ENCODE results near the gene SEZ6L. TPM values are rescaled to one million over a fixed set of nuclear protein-coding genes. Genes with fewer than 3 reads are reported as not detected.

SEZ6L gene
- total RNA-seq, 1 experiment from 2014 or later, result 0.13 TPM

GRCh38 chr22:26428515-26429457, 259.5 kb downstream of the SEZ6L start, which contains the start of gene ASPHD2:
TSS of gene ASPHD2 (plus strand) at chr22:26429260. CDS start at chr22:26433616, 4,356 bp downstream.
- Mint-ChIP-seq H3K4me3 (peak within 1 kb of the TSS; percentile 83 to 93), H3K27me3 (ENCODE audit: low read depth) (peaks cover 38% of the 10 kb centered on the region), H3K36me3 (ENCODE audit: insufficient read depth in 1 of 3, low read depth in 3 of 3) (peaks cover 0 to 3% (median 3%) of the 10 kb centered on the region in 3 experiments; a peak in 4 of 7 replicates), H3K27ac (peak within 1 kb of the TSS; percentile 19 to 80 (median 46); a peak in 5 of 7 replicates), H3K9me3 (peaks cover 0 to 3% of the 10 kb centered on the region in 2 experiments; a peak in 3 of 5 replicates), H3K4me1 (peaks cover 19 to 29% of the 10 kb centered on the region in 2 experiments)
- Histone ChIP-seq H3K9ac (ENCODE audit: extremely low read depth, insufficient read length, low read length) (peak within 1 kb of the TSS; percentile 32), H3K9me3 (ENCODE audit: control insufficient read depth, low read depth, low read length) (no peaks in the 10 kb centered on the region), H2AK5ac (ENCODE audit: insufficient read length, low read length) (no peak within 1 kb of the TSS), H2BK120ac (ENCODE audit: low read depth, low read length, poor library complexity, severe bottlenecking) (no peak within 1 kb of the TSS), H2BK12ac (ENCODE audit: insufficient read length, low read depth, low read length) (no peak within 1 kb of the TSS), H3K4me1 (ENCODE audit: insufficient read depth, low read length) (no peaks in the 10 kb centered on the region; the same call in 1 of the 2 replicates), H4K91ac (ENCODE audit: insufficient read length, low read depth, low read length) (no peak within 1 kb of the TSS), H3K79me2 (ENCODE audit: insufficient read depth, low read length) (no peaks in the 10 kb centered on the region; the same call in 1 of the 2 replicates), H2BK20ac (ENCODE audit: low read depth, low read length, poor library complexity, severe bottlenecking) (no peak within 1 kb of the TSS), H4K5ac (ENCODE audit: insufficient read length, low read depth, low read length) (no peak within 1 kb of the TSS), H3K18ac (ENCODE audit: insufficient read length, low read depth, low read length) (no peak within 1 kb of the TSS), H3K27ac (ENCODE audit: insufficient read length, low read depth, low read length) (no peak within 1 kb of the TSS), H3K4ac (ENCODE audit: low read depth, low read length) (no peak within 1 kb of the TSS), H4K20me1 (ENCODE audit: control insufficient read depth, insufficient read depth, insufficient read length) (no peaks in the 10 kb centered on the region), H3T11ph (ENCODE audit: low read length) (no peak within 1 kb of the TSS), H4K8ac (replicated peaks; ENCODE audit: insufficient read length, low read depth, low read length) (no peak within 1 kb of the TSS), H3K27me3 (ENCODE audit: insufficient read depth, low read length) (no peaks in the 10 kb centered on the region), H3K23ac (ENCODE audit: insufficient read length, low read depth, low read length) (no peak within 1 kb of the TSS), H3K23me2 (ENCODE audit: insufficient read length, low read depth, low read length, poor library complexity, severe bottlenecking) (peaks cover 11% of the 10 kb centered on the region), H3K79me1 (ENCODE audit: insufficient read depth, low read depth, low read length, poor library complexity, severe bottlenecking) (no peaks in the 10 kb centered on the region), H2BK5ac (ENCODE audit: insufficient read length, low read length) (no peak within 1 kb of the TSS), H3K14ac (ENCODE audit: insufficient read depth, low read length) (peak within 1 kb of the TSS; percentile 84), H2BK15ac (ENCODE audit: low read depth, low read length) (no peak within 1 kb of the TSS), H3K4me2 (ENCODE audit: insufficient read depth, insufficient read length, low read length) (peak within 1 kb of the TSS; percentile 82), H2AFZ (ENCODE audit: low read length) (peak within 1 kb of the TSS; percentile 25), H3K56ac (ENCODE audit: insufficient read length, low read depth, low read length) (no peak within 1 kb of the TSS)
- peak; percentile 84 for DNase-seq
- WGBS (ENCODE audit: extremely low coverage, insufficient read length, low lambda C conversion rate), result no CpG with 5 or more reads among the region's 96 CpGs
- TF ChIP-seq CTCF (conservative IDR thresholded peaks at IDR 0.05), result no peak
